Measurements from ENCODE around the gene SLC35F1.

The SLC35F1 gene

DNA sequence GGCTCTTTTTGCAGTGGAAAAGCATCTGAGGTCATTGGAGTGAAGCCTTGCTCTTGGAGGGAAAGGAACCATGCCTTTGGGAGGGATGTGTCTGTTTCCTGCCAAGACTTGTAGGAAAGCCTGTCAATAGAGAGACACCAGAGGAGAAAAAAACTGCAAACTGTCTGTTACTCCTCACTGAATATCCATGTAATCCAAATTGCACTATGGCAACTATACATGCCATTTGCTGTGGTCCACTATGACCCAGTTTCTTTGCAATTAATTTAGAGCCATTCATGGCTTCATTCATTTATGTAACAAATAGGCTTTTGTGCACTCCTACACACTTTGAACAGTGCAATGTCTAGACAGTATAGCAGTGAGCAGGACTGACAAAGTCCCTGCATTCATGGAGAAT is 296.5 kb downstream of the SLC35F1 start:
- no peak for FAIRE-seq

DNA sequence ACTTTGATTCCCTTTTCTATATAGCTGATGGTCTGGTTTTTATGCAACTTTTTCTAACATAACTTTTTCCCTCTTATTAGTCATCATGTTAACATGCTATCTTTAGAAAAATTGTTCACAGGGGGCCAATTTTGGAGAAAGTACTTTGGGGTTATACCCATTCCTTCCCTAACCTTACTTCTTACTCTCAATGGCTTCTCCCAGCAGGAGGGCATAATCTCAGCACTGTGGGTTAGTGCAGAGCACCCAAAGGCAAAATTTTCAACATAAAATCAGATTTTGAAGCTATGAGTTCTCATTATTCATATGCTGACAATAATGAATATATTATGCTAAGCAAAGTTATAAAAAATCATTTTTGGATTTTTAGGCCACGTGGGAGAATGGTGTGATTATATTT is 299.2 kb downstream of the SLC35F1 start:
- no peak for FAIRE-seq

DNA sequence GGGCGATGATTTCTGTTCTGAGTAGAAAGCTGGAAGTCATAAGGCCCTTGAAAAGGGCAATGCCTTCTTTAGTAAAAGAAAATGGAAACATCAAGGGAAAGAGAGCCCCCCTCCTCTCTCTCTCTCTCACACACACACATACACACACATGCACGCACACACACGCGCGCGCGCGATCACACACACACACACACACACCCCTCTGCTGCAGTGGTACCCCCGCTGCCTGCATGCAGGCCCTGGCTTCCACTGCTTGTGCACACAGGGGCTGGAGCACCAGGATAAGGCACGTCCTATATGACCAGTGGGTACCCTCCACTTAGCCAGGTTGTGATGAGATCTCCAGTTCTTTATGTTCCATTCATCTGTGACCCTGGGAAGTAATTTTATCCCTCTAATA is 300.9 kb downstream of the SLC35F1 start:
- no peak for FAIRE-seq

DNA sequence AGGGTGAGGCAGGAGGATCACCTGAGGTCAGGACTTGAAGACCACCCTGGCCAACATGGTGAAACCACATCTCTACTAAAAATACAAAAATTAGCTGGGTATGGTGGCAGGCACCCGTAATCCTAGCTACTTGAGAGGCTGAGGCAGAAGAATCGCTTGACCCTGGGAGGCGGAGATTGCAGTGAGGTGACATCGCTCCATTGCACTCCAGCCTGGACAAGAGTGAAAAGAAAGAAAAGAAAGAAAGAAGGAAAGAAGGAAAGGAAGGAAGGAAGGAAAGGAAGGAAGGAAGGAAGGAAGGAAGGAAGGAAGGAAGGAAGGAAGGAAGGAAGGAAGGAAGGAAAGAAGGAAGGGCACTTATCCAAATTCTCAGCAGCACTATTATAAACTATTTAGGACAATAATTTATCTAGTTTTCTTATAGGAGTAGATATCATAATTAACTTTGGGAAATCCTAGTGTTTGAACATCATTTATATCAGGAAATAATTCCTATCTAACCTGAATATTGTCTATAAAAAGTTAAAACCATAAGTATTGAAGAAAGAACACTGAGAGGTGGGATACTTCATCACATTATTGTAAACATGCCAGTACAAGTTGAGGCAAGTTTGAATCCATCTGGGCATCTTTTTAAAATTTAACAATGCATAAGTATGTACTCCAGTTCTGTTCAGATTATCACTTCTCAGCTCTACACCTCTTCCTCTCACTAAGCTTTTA is 305.5 kb downstream of the SLC35F1 start:
- no peak for FAIRE-seq

DNA sequence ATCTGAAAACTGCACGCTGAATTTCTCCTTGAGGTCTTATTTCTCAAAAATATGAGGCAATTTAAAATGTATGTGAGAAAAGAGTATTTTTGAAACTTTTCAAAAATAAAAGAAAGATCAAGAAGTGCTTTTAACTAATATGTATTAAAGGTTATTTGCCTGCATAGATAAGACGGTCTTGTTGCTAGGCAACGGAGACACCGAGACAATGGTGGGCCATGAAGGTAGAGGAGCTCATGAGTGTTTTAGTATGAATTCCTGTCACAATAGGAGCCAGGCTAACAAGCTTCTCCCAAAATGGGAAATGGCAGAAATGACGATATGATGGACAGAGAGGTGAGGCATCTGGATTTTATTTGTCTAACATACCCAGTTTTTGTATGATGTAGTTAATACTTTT is 308.2 kb downstream of the SLC35F1 start:
- FAIRE-seq, result no peak

DNA sequence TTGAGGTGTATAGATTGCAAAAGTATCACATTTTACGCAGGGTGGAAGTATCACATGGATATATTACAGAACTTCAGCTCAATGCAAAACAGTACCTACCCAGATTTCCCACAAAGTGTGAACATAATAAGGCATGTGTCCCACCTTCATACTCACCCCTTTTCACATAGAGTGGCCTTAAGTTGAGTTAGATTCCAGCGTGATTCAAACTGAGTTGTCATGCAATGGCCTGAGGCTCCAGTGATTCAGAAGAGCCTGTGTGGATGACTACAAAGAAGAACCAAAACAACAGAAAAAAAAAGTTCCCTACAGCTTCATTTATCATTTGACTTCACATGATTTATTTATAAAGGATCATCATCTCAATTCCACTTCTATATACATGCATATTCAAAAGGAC is 309.7 kb downstream of the SLC35F1 start:
- no peak for FAIRE-seq

DNA sequence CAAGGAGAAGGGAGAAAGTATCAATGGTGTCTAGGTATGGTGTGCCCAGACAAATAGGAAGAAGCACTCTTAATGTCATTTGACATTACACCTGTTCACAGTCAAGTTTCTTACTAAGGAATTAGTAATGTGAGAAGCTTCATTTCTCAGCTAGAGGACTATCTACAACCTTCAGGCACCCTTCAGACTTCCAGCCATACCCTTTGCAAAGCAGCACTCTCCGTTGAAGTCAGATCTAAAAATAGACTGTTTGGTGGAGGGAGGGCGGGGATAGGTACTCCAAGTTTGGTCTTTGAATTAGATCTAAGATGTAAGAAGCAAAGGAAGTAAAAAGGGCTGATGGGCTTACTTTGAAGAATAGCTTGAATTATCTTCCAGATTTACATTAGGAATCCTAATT is 311.1 kb downstream of the SLC35F1 start:
- no peak for FAIRE-seq

DNA sequence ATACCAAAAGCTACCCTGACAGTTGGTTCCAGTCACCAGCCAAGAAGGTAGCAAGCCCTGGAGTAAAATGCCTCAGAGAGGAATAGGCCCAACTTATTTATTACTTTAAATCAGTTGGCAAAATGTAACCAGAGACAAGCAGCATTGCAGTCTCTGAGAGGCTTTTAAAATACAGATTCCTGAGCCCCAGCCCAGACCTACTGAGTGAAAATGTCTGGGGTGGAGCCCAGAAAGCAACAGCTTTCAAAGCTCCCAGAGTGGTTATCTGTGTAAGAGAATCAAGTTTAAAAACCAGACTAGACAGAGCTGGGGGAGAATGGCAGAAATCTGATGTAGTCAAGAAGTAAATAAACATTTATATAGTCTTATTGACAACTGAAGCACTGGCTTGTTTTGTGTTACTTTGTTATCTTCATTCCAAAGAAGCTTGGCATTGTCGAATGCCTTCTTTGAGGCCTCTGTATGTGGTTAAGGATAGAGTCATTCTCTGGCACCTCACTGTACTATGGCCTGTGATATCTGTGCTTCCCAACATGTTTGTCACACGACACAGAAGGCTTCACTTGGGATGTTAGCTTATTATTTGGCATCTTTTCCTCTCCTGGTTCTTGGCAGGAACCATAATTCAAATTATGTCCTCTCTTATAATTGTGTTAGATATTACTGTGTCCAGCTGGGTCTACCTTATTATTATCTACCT is 313.5 kb downstream of the SLC35F1 start:
- no peak for FAIRE-seq

DNA sequence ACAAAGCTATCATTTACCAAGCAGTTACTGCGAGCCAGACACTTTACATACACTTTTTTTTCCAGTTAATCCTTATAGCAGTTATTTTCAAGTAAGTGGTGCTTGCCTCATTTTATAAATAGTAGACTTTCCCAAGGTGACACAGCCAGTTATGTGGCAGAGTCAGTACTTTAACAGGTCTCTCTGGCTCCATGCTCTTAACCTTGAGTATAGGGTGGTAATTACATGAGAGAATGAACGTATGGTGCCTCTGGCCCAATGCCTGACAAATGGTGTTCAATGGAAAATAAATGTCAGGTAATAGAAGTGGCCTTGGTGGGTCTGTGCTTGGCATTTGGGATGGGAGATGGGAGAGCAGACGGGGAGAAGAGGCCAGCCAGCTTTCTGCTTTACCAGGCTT is 316.3 kb downstream of the SLC35F1 start:
- FAIRE-seq, result no peak

DNA sequence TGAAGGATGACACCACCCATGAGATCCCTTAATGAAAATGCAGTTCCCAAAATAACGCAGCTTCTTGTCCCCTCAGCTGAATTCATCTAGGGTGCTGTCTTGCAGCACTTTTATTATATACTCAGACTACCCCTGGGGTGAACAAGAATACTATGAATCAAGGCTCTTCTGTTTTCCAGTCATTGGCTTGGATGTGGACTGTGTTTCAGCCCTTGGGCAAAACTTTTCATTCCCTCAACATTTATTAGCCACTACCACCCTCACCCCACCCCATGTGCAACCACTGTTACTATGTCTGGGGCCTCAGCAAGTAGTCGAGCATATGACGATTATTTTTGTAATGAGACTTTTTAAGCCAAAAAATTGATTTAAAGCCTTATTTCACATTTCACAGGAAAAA is 321.8 kb downstream of the SLC35F1 start:
- FAIRE-seq, result no peak

DNA sequence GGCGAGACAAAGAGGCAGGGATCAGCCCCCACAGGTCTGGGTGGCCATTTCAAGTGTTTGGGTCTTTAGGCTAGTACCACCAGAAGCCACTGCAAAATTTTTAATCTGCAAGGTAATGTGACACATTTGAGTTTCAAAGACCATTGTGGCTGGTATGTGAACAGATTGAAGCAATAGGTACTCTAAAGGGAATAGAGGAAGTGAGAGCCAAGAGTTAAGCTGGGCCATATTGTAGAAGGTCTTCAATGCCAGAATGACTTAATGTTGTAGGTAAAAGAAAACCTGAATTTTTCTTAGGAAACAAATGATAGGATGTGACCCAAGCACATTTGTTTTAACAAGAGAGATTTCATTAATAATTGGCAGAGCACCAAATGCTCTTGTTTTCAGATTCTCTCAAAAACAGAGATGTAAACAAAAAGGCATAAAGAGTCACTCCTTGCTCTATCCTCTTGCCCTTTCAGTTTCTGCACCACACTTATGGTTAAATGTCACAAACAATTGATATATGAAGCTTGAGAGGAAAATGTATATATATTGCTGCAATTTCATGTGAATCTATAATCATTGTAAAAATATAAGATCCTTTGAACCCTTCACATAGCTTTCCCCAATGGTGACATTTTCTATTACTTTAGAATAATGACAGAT is 333.9 kb downstream of the SLC35F1 start:
- FAIRE-seq, result no peak

DNA sequence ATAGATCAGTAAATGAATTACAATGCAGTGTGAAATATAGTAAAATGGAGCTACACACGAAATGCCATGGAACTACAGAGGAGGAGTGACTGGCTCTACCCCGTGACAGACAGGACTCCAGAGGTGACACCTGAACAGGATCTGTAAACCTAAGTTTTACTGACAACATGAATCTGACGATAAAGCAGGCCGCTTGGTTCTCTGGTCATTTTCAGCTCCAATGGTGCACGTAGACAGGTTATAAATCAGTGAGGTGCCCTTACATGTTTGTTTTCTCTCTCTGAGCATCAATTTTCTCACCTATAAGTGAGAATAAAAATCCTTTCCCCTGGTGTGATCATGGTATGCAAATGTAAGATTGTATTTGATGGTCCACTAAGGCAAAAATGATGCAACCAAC is 339.3 kb downstream of the SLC35F1 start:
- FAIRE-seq, result no peak

DNA sequence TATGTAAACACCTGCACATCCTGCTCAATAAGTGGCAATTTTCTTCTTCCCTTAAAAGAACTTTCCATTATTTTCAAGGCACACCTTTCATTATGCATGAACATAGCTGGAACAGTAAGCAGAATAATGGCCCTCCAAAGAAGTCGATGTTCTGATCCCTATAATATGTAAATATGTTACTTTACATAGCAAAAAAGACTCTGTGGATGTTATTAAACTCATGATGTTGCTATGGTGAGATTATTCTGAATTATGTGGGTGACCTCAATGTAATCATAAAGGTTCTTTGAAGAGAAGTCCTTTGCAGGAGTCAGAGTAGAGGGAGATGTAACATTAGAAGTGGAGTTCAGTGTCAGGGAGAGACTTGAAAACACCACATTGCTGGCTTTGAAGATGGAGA is 341.1 kb downstream of the SLC35F1 start:
- no peak for FAIRE-seq

DNA sequence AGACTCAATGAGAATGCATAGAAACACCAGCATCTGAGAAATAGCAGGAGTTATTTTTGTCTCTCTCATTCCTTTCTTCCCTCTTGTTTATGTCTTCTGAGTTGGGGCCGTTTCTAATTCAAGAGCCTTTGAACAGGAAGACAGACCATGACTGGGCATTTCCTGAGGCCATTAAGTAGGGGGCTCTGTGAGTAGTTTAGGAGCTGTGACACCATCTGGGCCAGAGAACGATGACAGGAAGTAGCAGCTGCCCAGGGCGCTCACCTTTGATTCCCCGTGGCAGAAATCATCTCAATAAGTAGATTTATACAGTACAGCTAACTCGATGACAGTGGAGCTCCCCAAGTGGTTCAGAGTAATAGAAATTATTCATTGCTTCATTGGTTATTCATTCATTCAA is 342.6 kb downstream of the SLC35F1 start:
- no peak for FAIRE-seq

DNA sequence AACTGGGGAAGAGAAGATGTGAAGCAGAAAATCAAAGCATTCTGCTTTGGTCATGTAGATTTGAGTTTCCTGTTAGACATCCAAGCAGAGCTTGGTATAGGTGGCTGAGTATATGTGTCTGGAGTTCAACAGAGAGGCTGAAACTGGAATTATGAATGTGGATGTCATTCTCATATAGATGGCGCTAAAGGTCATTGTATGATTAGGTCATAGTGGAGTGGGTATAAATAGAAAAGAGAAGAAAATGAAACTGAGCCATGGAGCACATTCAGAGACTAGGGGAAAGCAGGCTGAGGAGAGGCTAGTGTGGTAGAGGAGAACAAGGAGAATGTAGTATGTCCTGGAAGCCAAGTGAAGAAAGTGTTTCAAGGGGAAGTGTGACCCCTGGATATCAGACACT is 345.4 kb downstream of the SLC35F1 start:
- no peak for FAIRE-seq

DNA sequence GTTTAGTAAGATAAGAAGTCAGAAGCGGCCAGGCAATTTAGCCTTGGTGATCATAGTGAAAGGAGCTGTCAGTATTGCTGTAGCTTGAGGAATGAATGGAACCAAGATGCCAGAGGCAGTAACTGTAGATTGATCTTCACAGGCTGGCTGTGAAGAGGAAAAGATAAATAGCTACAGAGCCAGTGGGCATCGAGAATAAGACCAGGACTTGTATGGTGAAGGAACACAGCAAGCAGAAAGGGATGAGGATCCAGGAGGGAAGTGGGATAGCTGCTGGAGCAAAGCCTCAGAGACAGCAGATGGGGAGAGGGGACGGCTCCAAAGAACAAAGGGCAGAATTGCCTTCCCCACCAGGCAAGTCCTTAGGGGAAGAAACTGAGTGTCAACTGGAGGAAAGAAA is 346.7 kb downstream of the SLC35F1 start:
- no peak for FAIRE-seq

DNA sequence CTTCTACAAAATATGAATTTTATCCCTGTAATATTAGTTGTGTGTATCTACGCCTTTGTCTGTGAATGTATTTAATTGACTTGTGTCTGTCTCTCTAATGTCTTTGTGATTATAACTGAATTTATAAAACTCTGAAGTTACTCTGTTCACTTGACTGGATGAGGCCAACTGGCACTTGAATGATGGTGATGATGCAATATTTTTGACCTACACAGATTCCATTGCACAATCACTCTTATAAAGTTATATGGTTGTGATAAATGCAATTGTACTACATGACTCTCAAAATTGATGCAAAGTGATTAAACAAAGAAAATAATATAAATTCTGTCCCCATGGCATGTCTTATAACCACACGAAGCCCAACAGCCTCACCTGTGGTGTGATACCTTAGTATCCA is 353.8 kb downstream of the SLC35F1 start:
- FAIRE-seq, result no peak

DNA sequence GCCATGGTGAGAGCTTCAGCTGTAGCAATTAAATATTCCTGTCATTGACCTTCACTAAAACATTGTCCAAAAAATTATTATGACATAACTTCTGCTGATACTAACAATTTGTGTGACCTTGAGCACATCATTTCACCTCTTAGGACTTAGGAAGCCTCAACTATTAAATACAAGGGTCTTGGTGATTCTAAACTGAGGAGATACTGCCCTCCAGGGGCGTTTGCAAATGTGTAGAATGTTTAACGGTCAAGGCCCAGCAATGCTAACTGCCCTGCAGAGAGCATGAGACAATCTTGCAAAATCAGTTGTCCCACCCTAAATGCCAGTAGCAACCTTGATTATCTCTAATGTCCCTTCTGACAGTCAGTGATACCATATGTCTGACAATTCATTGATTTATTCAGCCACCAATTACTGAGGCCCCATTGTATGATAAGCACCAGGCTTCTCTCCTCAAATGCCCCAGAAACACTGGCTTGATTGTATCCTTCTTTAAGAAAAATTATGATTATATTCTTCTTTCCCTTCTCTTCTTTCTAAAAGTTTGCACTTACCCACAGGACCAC is 356.9 kb downstream of the SLC35F1 start:
- FAIRE-seq, result no peak

DNA sequence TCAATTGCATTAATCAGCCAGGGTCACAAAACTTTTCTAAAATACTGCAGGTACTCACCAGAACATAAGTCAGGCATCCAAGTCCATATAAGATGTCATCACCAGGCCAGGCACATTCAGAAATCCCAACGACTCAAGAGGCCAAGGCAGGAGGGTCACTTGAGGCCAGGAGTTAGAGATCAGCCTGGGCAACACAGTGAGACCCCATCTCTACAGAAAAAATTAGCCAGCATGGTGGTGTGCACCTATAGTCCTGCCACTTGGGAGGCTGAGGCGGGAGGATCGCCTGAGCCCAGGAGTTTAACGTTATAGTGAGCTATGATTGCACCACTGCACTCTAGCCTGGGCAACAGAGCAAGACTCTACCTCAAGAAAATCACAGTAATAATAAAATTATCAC is 362.6 kb downstream of the SLC35F1 start:
- no peak for FAIRE-seq

DNA sequence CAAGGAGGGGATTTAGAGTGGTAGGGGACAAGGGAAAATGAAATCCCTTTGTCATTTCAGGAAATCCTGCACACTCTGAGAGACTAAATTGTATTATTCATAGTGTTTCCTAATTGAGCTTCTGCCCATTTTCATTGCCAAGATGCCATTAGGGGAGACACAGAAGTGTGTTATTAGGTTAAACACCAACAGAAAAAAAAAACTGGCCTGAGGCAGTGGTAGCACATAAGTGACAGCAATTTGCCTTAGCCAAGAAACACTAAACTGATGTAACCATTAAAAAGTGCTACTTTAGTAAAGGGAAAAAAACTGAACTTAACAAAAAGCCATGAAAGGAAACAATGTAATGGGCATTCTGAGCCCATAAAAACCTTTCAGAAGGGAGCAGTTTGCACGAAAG is 370.6 kb downstream of the SLC35F1 start:
- FAIRE-seq, result no peak

DNA sequence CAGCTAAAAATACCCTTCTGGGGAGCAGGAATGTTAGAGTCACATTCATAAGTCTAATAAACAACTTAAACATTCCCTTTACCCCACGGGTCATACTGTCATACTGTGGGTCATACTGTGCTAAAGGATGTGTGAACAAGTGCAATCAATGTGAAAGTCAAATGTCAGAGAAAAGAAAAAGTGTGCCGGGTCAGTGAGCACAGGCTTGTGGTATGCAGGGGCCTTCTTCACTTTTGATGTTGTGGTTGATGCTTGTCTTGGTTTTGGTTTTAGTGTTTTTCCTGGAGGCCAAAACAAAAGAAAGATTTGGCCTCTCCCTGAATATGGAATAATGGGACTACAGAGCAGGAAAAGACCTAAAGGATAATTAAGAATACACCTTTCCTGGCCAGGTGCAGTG is 373.1 kb downstream of the SLC35F1 start:
- FAIRE-seq, result no peak

DNA sequence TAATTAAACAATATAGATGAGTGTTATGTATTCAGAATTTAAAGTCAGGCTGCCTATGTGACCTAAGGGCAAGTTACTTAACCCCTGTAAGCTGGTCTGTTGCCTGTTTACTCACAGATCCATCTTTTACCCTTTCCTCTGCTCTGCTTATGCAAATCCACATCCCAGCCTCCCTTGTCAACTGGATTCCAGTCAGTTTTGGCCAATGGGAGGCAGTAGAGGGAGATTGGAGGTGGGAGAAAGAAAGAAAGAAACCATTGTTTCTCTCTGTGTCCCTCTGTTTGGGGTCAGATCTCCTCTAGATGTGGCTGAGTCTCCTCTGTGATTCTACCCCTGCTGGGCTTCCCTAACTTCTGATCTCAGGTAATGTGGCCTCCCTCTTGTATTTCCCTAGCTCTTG is 374.2 kb downstream of the SLC35F1 start:
- FAIRE-seq, result no peak

DNA sequence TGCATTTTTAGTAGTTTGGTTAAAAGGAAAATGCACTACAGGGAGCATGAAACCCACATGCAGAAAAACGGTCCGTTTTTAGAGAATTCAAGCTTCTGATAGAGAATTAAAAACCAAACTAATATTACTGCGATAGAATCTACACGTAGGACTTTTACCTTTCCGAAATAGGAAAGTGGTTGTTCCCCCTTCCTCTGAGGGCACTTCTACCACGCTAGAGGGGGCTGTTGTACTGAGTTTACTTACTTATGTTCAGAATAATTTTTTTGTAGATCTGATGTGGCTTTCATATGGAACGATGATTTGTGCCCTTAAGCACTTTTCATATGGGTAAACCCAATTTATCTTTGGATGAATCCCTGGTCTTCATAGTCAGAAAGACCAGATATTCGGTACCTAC is 376.7 kb downstream of the SLC35F1 start:
- peak; percentile 93 for FAIRE-seq

DNA sequence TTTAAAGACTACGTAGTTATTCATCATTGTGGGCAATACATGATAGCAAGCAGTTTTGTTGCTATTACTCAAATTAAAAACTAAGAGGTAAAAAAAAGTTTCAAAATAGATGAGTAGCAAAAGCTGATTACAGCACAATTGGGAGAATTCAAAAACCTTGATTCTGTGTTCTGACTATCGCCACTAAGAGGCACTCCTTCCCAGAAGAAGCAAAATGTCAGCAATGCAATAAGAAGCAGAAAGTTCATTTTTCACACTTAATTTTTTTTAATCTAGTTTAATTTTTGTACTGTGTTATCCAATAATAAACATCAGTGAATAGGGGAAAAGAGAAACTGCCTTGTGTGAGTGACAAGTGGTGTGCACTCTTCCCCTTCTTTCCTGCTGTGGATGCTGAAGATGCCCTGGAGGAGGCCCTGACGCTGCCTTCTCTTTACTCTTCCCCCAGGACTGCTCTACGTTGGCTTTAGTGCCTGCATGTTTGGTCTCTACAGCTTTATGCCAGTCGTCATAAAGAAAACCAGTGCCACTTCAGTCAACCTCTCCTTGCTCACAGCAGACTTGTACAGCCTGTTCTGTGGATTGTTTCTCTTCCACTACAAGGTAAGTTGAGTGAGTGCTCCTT is 377.8 kb downstream of the SLC35F1 start:
- FAIRE-seq, result no peak
